HEK293T (cell line): Measurements from ENCODE around the gene SDHA.
"Not testable (repeated sequence)": the region's sequence is repeated elsewhere in the genome, so short reads cannot be mapped to it uniquely, and the experiment has no call there.

Source experiments
- CTCF ChIA-PET: fragments of 350-600 bp; formaldehyde crosslinking; extraction: SDS; loops from one replicate; lab custom pipeline; 2021; ENCODE audit warnings: antibody characterized with exemption, inconsistent platforms; lab: Yijun Ruan, JAX
- POLR2A ChIA-PET: fragments of 350-600 bp; formaldehyde crosslinking; extraction: SDS; loops from one replicate; lab custom pipeline; 2020; ENCODE audit warnings: antibody characterized with exemption, inconsistent platforms; lab: Yijun Ruan, JAX
- DNase-seq: peaks from one replicate; pipeline ENCODE4 v3.0.0; 2012; ENCODE audit warnings: mixed read lengths; ENCODE audit errors: extremely low spot score
- ARNT ChIP-seq: fragments of 450-650 bp; IDR thresholded peaks from 2 replicates; pipeline ENCODE4 v1.6.1; 2017; ENCODE audit warnings: mild to moderate bottlenecking
- BHLHE40 ChIP-seq: fragments of 450-650 bp; IDR thresholded peaks from 2 replicates; pipeline ENCODE4 v1.6.1; 2016; ENCODE audit warnings: mild to moderate bottlenecking, moderate library complexity, borderline replicate concordance
- CTBP1 ChIP-seq: fragments of 450-650 bp; IDR thresholded peaks from 2 replicates; pipeline ENCODE4 v1.6.1; 2016; ENCODE audit warnings: borderline replicate concordance
- ELF4 ChIP-seq: fragments of 450-650 bp; IDR thresholded peaks from 2 replicates; pipeline ENCODE4 v1.6.1; 2017; ENCODE audit warnings: antibody characterized with exemption
- FOXA1 ChIP-seq: fragments of 450-650 bp; IDR thresholded peaks from 2 replicates; pipeline ENCODE4 v1.6.1; 2016; ENCODE audit warnings: mild to moderate bottlenecking
- FOXK2 ChIP-seq: fragments of 450-650 bp; IDR thresholded peaks from 2 replicates; pipeline ENCODE4 v1.6.1; 2016; ENCODE audit warnings: mild to moderate bottlenecking
- FOXM1 ChIP-seq: fragments of 450-650 bp; IDR thresholded peaks from 2 replicates; pipeline ENCODE4 v1.6.1; 2017; ENCODE audit warnings: mild to moderate bottlenecking, borderline replicate concordance
- HDGF ChIP-seq: fragments of 450-650 bp; IDR thresholded peaks from 2 replicates; pipeline ENCODE4 v1.6.1; 2017; ENCODE audit warnings: antibody characterized with exemption, borderline replicate concordance
- L3MBTL2 ChIP-seq: fragments of 450-650 bp; conservative IDR thresholded peaks from 2 replicates; pipeline ENCODE4 v1.6.1; 2016; ENCODE audit warnings: mild to moderate bottlenecking
- LEF1 ChIP-seq: fragments of 450-650 bp; IDR thresholded peaks from 2 replicates; pipeline ENCODE4 v1.6.1; 2017; ENCODE audit warnings: mild to moderate bottlenecking, borderline replicate concordance
- NFRKB ChIP-seq: fragments of 450-650 bp; IDR thresholded peaks from 2 replicates; pipeline ENCODE4 v1.6.1; 2016; ENCODE audit warnings: mild to moderate bottlenecking, moderate library complexity
- SP1 ChIP-seq: fragments of 450-650 bp; IDR thresholded peaks from 2 replicates; pipeline ENCODE4 v1.6.1; 2017
- SUZ12 ChIP-seq: fragments of 450-650 bp; IDR thresholded peaks from 2 replicates; pipeline ENCODE4 v1.6.1; 2016; ENCODE audit warnings: mild to moderate bottlenecking
- TARDBP ChIP-seq: fragments of 450-650 bp; IDR thresholded peaks from 2 replicates; pipeline ENCODE4 v1.6.1; 2016
- ZNF384 ChIP-seq: fragments of 450-650 bp; IDR thresholded peaks from 2 replicates; pipeline ENCODE4 v1.6.1; 2016
- TF ChIP-seq, protein P1 (sequence below): fragments of 450-650 bp; IDR thresholded peaks from 2 replicates; pipeline ENCODE4 v1.6.1; 2016

The SDHA gene

GRCh38 chr5:223791-224190 lies 5.7 kb downstream of the SDHA start:
- no peak for DNase-seq
- no peak for TF ChIP-seq L3MBTL2
- TF ChIP-seq SP1 = no peak
- no peak for TF ChIP-seq CTBP1
- TF ChIP-seq LEF1 = no peak
- TF ChIP-seq ARNT = no peak
- no peak for TF ChIP-seq BHLHE40
- no peak for TF ChIP-seq FOXA1
- TF ChIP-seq FOXK2 = no peak
- no peak for TF ChIP-seq NFRKB
- TF ChIP-seq TARDBP = no peak
- TF ChIP-seq, protein P1, sequence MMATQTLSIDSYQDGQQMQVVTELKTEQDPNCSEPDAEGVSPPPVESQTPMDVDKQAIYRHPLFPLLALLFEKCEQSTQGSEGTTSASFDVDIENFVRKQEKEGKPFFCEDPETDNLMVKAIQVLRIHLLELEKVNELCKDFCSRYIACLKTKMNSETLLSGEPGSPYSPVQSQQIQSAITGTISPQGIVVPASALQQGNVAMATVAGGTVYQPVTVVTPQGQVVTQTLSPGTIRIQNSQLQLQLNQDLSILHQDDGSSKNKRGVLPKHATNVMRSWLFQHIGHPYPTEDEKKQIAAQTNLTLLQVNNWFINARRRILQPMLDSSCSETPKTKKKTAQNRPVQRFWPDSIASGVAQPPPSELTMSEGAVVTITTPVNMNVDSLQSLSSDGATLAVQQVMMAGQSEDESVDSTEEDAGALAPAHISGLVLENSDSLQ = no peak
- no peak for TF ChIP-seq SUZ12
- no peak for TF ChIP-seq HDGF
- TF ChIP-seq ELF4 = no peak
- CTCF ChIA-PET = no interaction called here
- POLR2A ChIA-PET = no interaction called here

GRCh38 chr5:225334-225733 lies 7.2 kb downstream of the SDHA start:
- no peak for TF ChIP-seq FOXM1
- TF ChIP-seq HDGF = no peak
- no peak for TF ChIP-seq ELF4
- TF ChIP-seq BHLHE40 = no peak
- no peak for TF ChIP-seq LEF1
- TF ChIP-seq SP1 = no peak
- TF ChIP-seq SUZ12 = no peak
- TF ChIP-seq NFRKB = no peak
- TF ChIP-seq ZNF384 = no peak
- TF ChIP-seq, protein P1 = no peak
- TF ChIP-seq FOXK2 = no peak
- TF ChIP-seq TARDBP = no peak
- TF ChIP-seq CTBP1 = no peak
- ChIA-PET CTCF (no interaction called here), POLR2A (no interaction called here)
- no peak for DNase-seq

GRCh38 chr5:227375-227774 lies 9.3 kb downstream of the SDHA start:
- DNase-seq, CTCF ChIA-PET: not testable (repeated sequence)
- POLR2A ChIA-PET = interaction anchor here (1.1 kb wide), 1 partner anchor 9 kb away, joined by 3 read pairs; no protein-coding TSS in a partner anchor

GRCh38 chr5:228886-229285 lies 10.8 kb downstream of the SDHA start:
- ChIA-PET POLR2A (no interaction called here), CTCF (no interaction called here)
- no peak for TF ChIP-seq HDGF
- no peak for TF ChIP-seq LEF1
- TF ChIP-seq, protein P1 = no peak
- no peak for TF ChIP-seq FOXM1
- no peak for TF ChIP-seq ELF4
- TF ChIP-seq L3MBTL2 = no peak
- TF ChIP-seq CTBP1 = no peak
- no peak for TF ChIP-seq ARNT
- TF ChIP-seq BHLHE40 = no peak
- no peak for TF ChIP-seq SUZ12
- no peak for TF ChIP-seq TARDBP
- no peak for TF ChIP-seq FOXK2
- no peak for TF ChIP-seq ZNF384
- TF ChIP-seq SP1 = no peak
- no peak for TF ChIP-seq NFRKB
- TF ChIP-seq FOXA1 = no peak
- DNase-seq = no peak

GRCh38 chr5:230711-231110 lies 12.6 kb downstream of the SDHA start:
- no peak for DNase-seq
- POLR2A ChIA-PET = no interaction called here
- CTCF ChIA-PET = no interaction called here
- TF ChIP-seq CTBP1 (no peak), FOXM1 (no peak), NFRKB (no peak), L3MBTL2 (no peak), ZNF384 (no peak), ARNT (no peak)
- TF ChIP-seq, protein P1 = no peak

GRCh38 chr5:231661-232060 lies 13.5 kb downstream of the SDHA start:
- ChIA-PET CTCF (interaction anchor here (0.6 kb wide), 1 partner anchor 37 kb away, joined by 3 read pairs; no protein-coding TSS in a partner anchor), POLR2A (interaction anchor here (1.0 kb wide), 1 partner anchor 40 kb away, joined by 3 read pairs; the partner anchor contains the start of gene PDCD6)
- no peak for DNase-seq
- TF ChIP-seq ELF4 (no peak), CTBP1 (no peak), L3MBTL2 (no peak), HDGF (no peak), NFRKB (no peak), ARNT (no peak), LEF1 (no peak), BHLHE40 (no peak), SP1 (no peak), FOXK2 (no peak), SUZ12 (no peak), TARDBP (no peak), ZNF384 (no peak), FOXA1 (no peak), FOXM1 (no peak)
- TF ChIP-seq, protein P1 = no peak

- DNase-seq, POLR2A ChIA-PET, CTCF ChIA-PET: not testable (repeated sequence)
Observed at GRCh38 chr5:233426-233825, 15.3 kb downstream of the SDHA start.
